ENCODE data around the gene FFAR1.
A peak's percentile ranks its signal among the peaks of the same experiment; 100 is the strongest.

The FFAR1 gene

DNA sequence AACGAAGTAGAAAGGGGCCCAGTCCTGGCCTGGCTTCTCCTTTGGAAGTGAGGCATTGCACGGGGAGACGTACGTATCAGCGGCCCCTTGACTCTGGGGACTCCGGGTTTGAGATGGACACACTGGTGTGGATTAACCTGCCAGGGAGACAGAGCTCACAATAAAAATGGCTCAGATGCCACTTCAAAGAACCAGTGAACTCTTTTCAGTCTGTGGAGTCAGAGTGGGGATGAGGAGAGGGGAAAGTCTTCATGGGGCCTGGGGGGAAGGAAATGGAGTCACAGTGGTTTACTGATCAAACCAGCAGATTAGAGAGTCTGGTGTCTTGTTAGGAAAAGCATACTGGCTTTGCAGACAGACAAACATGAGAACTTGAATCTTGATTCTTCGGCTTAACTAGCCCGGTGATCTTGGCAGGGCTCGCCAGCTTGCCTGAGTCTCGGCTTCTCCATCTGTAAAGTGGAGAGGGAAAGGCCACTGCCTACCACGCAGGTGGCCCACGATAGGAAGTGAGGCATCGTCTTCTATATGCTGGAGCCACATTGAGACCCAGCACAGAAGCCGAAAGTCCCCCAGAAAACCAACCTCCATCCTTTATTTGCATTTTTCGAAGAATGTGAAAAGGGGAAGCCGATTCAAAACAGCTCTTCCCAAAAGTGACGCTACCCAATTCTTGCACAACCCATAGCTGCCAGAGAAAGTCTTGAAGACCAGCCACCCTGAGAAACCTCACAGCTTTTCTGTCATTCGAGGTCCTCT, at the start of gene FFAR1:
Gene FFAR1 (plus strand): TSS at position 732 of the 759 bp plus-strand sequence. CDS start 3,650 bp downstream, outside the sequence.
- peak; percentile 69 for DNase-seq (ENCODE audit: low spot score)

DNA sequence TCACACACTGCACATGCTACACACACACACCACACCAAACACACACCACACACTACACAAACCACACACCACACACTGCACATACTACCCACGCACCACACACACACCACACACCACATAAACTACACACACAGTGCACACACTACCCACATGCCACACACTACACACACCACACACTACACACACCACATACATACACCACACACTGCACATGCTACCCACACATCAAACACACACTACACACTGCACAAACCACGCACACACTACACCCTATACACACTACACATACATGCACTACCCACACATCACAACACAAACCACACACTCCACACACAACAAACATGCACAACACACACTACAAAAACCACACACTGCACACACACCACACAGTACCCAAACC, 49.8 kb upstream of the FFAR1 start:
- no peak for DNase-seq (ENCODE audit: low spot score)

GRCh38 chr19:35298561-35298972, 49.1 kb upstream of the FFAR1 start:
- no peak for DNase-seq (ENCODE audit: low spot score)

- no peak for DNase-seq (ENCODE audit: low spot score)
These were observed 48.0 kb upstream of the FFAR1 start for GRCh38 chr19:35299523-35300338.

DNA sequence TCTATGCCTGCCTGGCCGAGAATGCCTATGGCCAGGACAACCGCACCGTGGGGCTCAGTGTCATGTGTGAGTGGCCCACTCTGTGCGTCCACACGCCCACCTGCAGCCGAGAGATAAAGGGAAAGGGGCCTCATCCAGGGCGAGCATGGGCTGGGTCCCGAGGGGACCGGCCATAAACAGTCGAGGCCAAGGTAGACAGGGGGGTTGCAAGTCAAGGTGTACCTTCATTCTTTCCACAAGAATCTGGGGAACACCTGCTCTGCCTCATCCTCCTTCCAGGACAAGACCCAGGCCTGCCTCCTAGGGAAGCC, 47.4 kb upstream of the FFAR1 start:
- no peak for DNase-seq (ENCODE audit: low spot score)

- no peak for DNase-seq (ENCODE audit: low spot score)
These were observed 45.7 kb upstream of the FFAR1 start for GRCh38 chr19:35301961-35302360.

- no peak for DNase-seq (ENCODE audit: low spot score)
These were observed 45.3 kb upstream of the FFAR1 start for GRCh38 chr19:35302446-35302845.

DNA sequence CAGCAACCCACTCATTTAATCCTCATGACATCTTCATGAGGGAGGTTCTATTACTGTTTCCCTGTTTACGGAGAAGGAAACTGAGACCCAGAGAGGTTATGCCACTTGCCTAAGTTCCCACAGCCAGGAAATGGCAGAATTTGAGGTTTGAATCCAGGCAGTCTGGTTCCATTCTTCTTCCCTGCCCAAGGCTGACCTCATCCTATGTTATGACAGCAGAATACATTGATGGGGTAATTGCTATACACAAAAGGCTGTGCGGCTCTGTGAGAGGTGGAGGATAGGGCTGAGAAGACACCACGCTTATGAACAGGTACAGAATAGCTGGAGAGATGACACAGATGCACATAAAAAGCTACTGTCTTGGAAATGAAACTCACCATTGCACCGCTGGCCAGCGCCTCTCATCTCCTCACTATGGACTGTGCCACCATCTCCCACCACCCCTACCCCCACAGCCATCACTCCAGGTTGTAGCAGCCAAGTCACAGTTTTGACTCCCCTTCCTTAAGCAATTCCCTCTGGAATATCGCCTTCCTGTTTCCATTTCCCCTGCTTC, 44.3 kb upstream of the FFAR1 start:
- no peak for DNase-seq (ENCODE audit: low spot score)

GRCh38 chr19:35304036-35304435, 43.7 kb upstream of the FFAR1 start:
- DNase-seq (ENCODE audit: low spot score) = no peak

DNA sequence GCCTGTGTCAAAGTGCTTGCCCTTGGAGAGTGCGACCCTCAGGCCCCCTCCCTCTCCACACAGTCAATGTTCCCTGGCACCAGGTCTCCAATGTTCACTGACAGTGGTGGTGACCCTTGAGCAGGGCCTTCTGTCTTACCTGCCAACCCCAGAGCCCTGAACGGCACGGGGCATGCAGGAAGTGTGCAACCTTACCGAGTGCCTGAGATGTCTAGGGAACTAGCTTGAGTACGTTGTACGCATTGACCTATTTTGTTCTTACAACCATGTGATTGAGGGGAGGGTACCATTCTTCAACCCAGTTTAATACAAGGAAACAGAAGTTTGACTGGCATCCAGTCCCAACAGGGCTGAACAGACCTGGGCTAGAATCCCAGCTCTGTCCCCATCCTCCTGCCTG, 42.5 kb upstream of the FFAR1 start:
- no peak for DNase-seq (ENCODE audit: low spot score)

DNA sequence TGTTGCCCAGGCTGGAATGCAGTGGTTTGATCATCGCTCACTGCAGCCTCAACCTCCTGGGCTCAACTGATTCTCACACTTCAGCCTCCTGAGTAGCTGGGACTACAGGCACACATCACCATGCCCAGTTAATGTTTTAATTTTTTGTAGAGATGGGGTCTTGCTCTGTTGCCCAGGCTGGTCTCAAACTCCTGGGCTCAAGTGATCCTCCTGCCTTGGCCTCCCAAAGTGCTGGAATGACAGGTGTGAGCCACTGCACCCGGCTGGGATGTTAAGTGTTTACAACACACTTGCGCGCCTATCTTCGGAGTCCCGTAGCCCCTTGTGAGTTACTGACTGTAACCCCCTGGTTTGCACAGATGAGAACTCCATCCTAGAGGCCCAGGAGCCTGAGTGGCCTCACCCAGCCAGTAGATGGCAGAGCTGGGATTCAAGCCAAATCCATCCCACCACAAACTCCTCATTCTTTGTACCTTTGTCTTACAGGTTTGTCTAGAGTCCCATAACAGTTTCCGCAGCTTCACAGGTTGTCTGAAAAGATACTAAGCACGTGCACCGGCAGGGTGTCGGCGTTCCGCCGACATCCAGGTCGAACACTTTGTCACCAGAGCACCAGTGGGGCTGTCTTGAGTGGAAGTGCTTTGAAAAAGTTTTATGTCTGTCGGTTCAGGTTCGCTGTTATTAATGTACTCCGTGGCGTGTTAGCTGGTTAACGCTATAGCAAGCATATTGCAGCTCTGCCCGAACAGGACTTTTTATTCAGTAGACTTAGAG, 41.0 kb upstream of the FFAR1 start:
- no peak for DNase-seq (ENCODE audit: low spot score)

- no peak for DNase-seq (ENCODE audit: low spot score)
These were observed 39.8 kb upstream of the FFAR1 start for GRCh38 chr19:35307931-35308330.

GRCh38 chr19:35308910-35309309, 38.8 kb upstream of the FFAR1 start:
- DNase-seq (ENCODE audit: low spot score) = no peak

DNA sequence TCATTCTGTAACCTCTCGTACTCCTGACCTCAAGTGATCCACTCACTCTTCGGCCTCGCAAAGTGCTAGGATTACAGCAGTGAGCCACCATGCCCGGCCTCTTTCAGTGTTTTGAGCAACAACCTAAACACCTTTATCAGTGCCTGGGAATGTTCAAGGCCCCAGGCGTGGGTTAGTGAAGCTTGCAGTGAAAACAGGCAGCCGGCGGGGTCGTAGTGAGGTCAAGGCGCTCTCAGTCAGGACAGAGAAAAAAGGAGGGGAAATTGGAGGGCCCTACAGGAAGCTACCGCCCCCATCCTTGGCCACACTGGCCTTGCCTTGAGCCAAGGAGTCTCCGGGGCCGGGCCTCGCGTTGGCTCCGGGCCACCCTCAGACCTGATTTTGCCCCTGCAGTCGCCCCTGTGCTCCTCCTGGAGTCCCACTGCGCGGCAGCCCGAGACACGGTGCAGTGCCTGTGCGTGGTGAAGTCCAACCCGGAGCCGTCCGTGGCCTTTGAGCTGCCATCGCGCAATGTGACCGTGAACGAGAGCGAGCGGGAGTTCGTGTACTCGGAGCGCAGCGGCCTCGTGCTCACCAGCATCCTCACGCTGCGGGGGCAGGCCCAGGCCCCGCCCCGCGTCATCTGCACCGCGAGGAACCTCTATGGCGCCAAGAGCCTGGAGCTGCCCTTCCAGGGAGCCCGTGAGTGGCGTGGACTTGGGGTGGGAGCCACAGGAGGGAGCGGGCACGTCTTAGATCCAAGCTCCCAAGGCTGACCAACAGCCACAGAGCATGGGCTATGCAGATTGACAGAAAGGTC, 38.0 kb upstream of the FFAR1 start:
- DNase-seq (ENCODE audit: low spot score) = no peak

GRCh38 chr19:35310331-35310730, 37.4 kb upstream of the FFAR1 start:
- no peak for DNase-seq (ENCODE audit: low spot score)

GRCh38 chr19:35310811-35311465, 36.8 kb upstream of the FFAR1 start:
- no peak for DNase-seq (ENCODE audit: low spot score)

DNA sequence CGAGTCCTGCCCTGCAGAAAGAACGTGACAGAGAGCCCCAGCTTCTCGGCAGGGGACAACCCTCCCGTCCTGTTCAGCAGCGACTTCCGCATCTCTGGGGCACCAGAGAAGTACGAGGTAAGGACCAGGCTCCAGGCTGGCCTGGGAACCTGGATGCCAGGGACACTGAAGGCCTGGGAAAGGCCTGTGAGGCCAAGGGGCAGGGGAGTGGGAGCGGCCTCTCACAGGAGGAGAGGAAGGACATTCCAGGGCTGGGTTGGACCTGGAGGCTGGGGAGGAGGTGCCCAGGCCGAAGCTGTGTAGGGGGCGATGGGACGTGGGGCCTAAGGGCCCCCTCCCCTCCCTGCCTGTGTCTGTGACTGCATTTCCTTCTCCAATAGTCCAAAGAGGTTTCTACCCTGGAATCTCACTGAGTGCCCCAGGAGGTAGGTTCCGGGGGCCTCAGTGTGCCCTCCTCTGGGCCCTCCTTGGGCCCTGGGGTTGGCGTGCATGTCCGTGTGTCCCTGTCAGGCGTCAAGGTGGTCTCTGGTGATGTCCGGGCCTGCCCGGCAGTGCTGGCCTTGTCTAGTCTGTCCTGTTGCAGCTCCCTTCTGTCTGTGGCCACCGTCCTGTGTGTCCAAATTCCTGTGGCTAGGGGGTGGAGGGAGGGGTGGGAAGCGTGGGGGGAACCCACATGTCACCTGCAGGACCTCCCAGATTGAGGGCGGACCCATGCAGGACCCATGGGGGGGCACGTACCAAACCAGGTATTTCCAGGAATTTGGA, 35.6 kb upstream of the FFAR1 start:
- no peak for DNase-seq (ENCODE audit: low spot score)

DNA sequence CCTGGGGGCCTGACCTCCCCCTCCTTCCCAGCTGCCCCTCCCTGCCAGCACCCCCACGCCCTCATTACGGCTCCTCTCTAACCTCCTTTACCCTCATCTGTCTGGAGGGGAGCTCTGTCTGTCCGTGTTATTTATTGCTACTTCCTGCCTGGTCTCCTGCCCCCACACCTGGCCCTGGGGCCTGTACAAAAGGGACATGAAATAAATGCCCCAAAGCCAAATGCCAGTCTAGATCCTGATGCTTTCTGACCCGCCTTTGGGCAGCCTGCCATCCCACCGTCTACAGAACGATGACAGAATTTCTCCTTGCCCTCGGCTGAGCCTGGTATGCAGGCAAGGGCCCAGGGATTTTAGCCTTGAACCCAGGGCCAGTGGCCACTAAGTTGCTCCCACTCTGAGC, 34.1 kb upstream of the FFAR1 start:
- DNase-seq (ENCODE audit: low spot score) = no peak

GRCh38 chr19:35314031-35314430, 33.7 kb upstream of the FFAR1 start:
- no peak for DNase-seq (ENCODE audit: low spot score)

GRCh38 chr19:35314858-35315470, 32.7 kb upstream of the FFAR1 start:
- no peak for DNase-seq (ENCODE audit: low spot score)
